ENCODE results near the gene GYG2.
"Not testable (repeated sequence)": the region's sequence is repeated elsewhere in the genome, so short reads cannot be mapped to it uniquely, and the experiment has no call there.

GRCh38 chrX:2802376-2803090 lies 26.2 kb upstream of the GYG2 start:
- TF ChIP-seq ASH2L (IDR thresholded peaks at IDR 0.05; ENCODE audit: low read length); USF2 (IDR thresholded peaks at IDR 0.05; ENCODE audit: low read length); TAF1 (IDR thresholded peaks at IDR 0.05; ENCODE audit: low read depth, low read length); SIN3A (conservative IDR thresholded peaks at IDR 0.05 in 1 of 2, IDR thresholded peaks at IDR 0.05 in 1 of 2; ENCODE audit: low read depth in 1 of 2, low read length in 2 of 2); CTCF (IDR thresholded peaks at IDR 0.05; ENCODE audit: control extremely low read depth in 1 of 3, insufficient read depth in 1 of 3, low read depth in 1 of 3, low read length in 3 of 3); POLR2A (IDR thresholded peaks at IDR 0.05; ENCODE audit: control extremely low read depth in 1 of 2, low read depth in 2 of 2, low read length in 2 of 2); POLR2AphosphoS5 (IDR thresholded peaks at IDR 0.05; ENCODE audit: low read depth, low read length); CEBPB (IDR thresholded peaks at IDR 0.05; ENCODE audit: low read depth, low read length); MAFK (IDR thresholded peaks at IDR 0.05; ENCODE audit: low read depth, low read length); CBX5 (IDR thresholded peaks at IDR 0.05; ENCODE audit: low read depth, low read length); KDM5A (IDR thresholded peaks at IDR 0.05; ENCODE audit: low read length): not testable (repeated sequence)
